Measurements from ENCODE around the gene TTC23. TPM values are rescaled to one million over a fixed set of nuclear protein-coding genes. Genes with fewer than 3 reads are reported as not detected.

The TTC23 gene
- total and polyA plus RNA-seq, 9 of the 15 experiments (the other 6 are each of a cell fraction or from before 2014, with no cell fraction given), result 0.41 to 4.5 (median 2.5) TPM

GRCh38 chr15:99092554-99093172 lies 156.7 kb downstream of the TTC23 start:
- FAIRE-seq (no peak), ATAC-seq (no peak), DNase-seq (ENCODE audit: extremely low read depth in 1 of 4, low spot score in 3 of 4) (no peak)
- Histone ChIP-seq H3K27me3 (ENCODE audit: control insufficient read depth in 2 of 2, insufficient read depth in 2 of 2, low read length in 2 of 2) (peaks cover 12 to 46% of the 10 kb centered on the region in 2 experiments; a peak in 4 of 5 replicates), H3K79me2 (ENCODE audit: control insufficient read depth, insufficient read depth, low read length) (no peaks in the 10 kb centered on the region), H3K9me1 (ENCODE audit: control insufficient read depth, insufficient read depth, low read length) (no peaks in the 10 kb centered on the region), H3K27ac (ENCODE audit: extremely low read depth, low read depth, low read length) (no peak overlapping the region), H3K36me3 (ENCODE audit: control insufficient read depth, insufficient read depth, low read length) (no peaks in the 10 kb centered on the region), H3K9me3 (replicated peaks; ENCODE audit: control insufficient read depth, insufficient read depth, low read depth, low read length) (no peaks in the 10 kb centered on the region), H3K4me3 (no peak overlapping the region), H2AFZ (ENCODE audit: low read depth, low read length) (no peak overlapping the region), H3K4me1 (replicated peaks in 1 of 2; ENCODE audit: control insufficient read depth in 2 of 2, insufficient read depth in 2 of 2, low read length in 2 of 2) (no peaks in the 10 kb centered on the region), H4K20me1 (replicated peaks; ENCODE audit: control insufficient read depth, insufficient read depth, low read length) (no peaks in the 10 kb centered on the region), H3K4me2 (ENCODE audit: insufficient read depth, low read length) (no peak overlapping the region), H3K9ac (ENCODE audit: insufficient read depth in 1 of 2, low read depth in 2 of 2, low read length in 2 of 2) (no peak overlapping the region)
- BruUV-seq (replicated peaks), result no TSS peak
- intact Hi-C loops (cut with micrococcal nuclease), result no loop called here
- CTCF ChIA-PET (ENCODE audit: low intra/inter-chr PET ratio), result no interaction called here
- POLR2A ChIA-PET, result interaction anchor here (0.9 kb wide), 1 partner anchor 205 kb away, joined by 3 read pairs; no protein-coding TSS in a partner anchor
- in situ Hi-C loops (cut with MboI), result no loop called here
- WGBS (ENCODE audit: insufficient coverage, low coverage, missing lambda C conversion rate), result 3% methylated on average over 13 of the region's 13 CpGs
- TF ChIP-seq ETV5 (CRISPR knock-in tag; IDR thresholded peaks at IDR 0.05; ENCODE audit: low read depth) (no peak), MAFG (tag; conservative IDR thresholded peaks at IDR 0.05) (no peak), GTF3C2 (IDR thresholded peaks at IDR 0.05; ENCODE audit: borderline replicate concordance, extremely low read depth, insufficient read length) (no peak), E2F1 (CRISPR knock-in tag; IDR thresholded peaks at IDR 0.05) (no peak), CREB5 (CRISPR knock-in tag; IDR thresholded peaks at IDR 0.05) (no peak), HES1 (IDR thresholded peaks at IDR 0.05; ENCODE audit: low read depth) (no peak)

Measured in K562 (cell line).